Esophagus squamous epithelium (tissue), 4 donors: ENCODE measurements around the gene HDAC11.

Experiments
- POLR2A ChIP-seq, 4 donors: fragments of 450-650 bp; IDR thresholded peaks; one replicate each; pipeline ENCODE4 v1.6.1; 2017; ENCODE audit warnings: antibody characterized with exemption in 4 of 4, mild to moderate bottlenecking in 4 of 4, moderate library complexity in 3 of 4
- TF ChIP-seq, protein P1 (sequence below), 6 experiments: fragments of 450-650 bp in 4 of 6; fragments of 200-600 bp in 2 of 6; sonication (generic) in 2 of 6; IDR thresholded peaks; one replicate each; pipeline ENCODE4 v1.5.1; 2016 to 2019; ENCODE audit warnings: antibody characterized with exemption in 6 of 6, mild to moderate bottlenecking in 4 of 6, moderate library complexity in 4 of 6

DNA sequence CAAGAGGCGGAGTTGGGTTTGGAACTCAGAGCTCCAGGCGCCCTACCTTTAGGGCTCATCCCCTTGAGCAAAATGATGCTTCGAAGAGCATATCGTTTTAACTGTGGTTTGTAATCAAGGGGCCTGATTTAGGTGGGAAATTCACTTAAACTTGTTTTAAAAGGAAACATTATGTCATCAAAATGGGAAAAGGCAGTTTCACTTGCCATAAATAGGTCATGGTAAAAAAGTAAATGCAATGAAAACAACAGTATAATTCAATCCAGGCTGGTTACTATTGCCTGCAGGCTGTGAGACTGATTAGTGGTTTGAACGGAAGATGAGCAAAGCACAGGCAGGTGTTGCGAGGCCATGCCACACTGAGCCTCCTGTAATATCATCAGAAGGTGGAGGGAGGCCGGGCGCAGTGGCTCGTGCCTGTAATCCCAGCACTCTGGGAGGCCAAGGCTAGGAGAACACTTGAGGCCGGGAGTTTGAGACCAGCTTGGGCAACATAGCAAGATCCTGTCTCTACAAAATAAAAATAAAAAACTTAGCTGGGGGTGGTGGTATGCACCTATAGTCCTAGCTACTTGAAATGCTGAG is 2.1 kb downstream of the HDAC11 start:
- TF ChIP-seq POLR2A (IDR thresholded peaks at IDR 0.05) = no peak
- TF ChIP-seq, protein P1, sequence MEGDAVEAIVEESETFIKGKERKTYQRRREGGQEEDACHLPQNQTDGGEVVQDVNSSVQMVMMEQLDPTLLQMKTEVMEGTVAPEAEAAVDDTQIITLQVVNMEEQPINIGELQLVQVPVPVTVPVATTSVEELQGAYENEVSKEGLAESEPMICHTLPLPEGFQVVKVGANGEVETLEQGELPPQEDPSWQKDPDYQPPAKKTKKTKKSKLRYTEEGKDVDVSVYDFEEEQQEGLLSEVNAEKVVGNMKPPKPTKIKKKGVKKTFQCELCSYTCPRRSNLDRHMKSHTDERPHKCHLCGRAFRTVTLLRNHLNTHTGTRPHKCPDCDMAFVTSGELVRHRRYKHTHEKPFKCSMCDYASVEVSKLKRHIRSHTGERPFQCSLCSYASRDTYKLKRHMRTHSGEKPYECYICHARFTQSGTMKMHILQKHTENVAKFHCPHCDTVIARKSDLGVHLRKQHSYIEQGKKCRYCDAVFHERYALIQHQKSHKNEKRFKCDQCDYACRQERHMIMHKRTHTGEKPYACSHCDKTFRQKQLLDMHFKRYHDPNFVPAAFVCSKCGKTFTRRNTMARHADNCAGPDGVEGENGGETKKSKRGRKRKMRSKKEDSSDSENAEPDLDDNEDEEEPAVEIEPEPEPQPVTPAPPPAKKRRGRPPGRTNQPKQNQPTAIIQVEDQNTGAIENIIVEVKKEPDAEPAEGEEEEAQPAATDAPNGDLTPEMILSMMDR (IDR thresholded peaks at IDR 0.05) = no peak
